NCI-H2107 treated with DMSO at 0.1 percent for 48 hours (cell line): Measurements from ENCODE around the gene HMCN1.
A peak's percentile ranks its signal among the peaks of the same experiment; 100 is the strongest.

Experiments used
- DNase-seq: peaks from one replicate; lab custom pipeline; 2025; ENCODE audit not compliant: unreplicated experiment; lab: John Stamatoyannopoulos, UW

The HMCN1 gene

GRCh38 chr1:186066411-186066810 lies 332.2 kb downstream of the HMCN1 start:
- no peak for DNase-seq

- DNase-seq, result no peak
Observed at GRCh38 chr1:186073697-186074096, 339.5 kb downstream of the HMCN1 start.

GRCh38 chr1:186076006-186076405 lies 341.8 kb downstream of the HMCN1 start:
- DNase-seq, result no peak

DNA sequence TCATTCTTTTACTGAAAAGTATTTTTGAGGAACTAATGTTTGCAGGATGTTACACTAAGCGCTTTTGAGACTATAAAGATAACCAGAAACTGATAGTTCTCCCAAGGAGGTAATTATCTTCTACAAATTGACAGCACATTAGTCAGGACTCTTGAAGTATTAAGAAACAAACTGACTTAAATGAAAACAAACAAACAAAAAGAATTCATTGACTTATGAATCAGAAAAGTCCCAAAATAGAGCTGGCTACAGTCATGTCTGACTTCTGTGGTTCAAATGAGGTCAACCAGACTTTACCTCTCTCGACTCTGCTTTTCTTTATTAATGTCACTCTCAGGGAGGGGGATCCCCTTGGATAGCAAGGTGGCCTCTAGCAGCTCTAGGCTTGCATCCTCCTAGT lies 344.1 kb downstream of the HMCN1 start:
- no peak for DNase-seq

GRCh38 chr1:186079084-186079684 lies 345.0 kb downstream of the HMCN1 start:
- no peak for DNase-seq

DNA sequence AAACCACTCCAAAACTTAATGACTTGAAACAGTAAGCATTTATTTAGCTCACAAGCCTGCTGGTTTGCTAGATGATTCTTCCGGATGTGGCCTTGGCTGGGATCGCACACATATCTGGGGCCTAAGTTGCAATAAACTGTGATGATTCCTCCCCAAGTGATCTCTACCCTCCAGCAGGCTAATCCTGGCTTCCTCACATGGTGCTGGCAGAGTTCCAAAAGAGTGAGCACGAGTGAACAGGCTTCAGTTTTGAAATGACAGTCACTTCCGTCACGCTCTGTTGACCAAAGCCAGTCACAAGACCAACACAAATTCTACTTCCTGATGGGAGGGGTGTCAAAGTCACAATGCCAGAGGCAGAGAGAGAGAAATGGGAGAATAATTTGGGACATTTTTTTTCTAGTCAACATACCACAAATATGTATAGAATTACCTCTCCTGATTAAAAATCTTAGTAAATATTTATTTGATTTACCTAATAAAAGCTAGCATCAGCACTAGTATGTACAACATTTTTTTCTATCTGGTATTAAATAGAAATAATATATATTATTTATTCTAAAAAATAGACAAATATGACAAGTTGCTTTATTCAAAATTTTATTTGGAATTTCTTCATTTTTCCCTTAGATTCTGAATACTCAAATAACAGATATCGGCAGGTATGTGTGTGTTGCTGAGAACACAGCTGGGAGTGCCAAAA lies 348.2 kb downstream of the HMCN1 start:
- DNase-seq, result peak; percentile 95

DNA sequence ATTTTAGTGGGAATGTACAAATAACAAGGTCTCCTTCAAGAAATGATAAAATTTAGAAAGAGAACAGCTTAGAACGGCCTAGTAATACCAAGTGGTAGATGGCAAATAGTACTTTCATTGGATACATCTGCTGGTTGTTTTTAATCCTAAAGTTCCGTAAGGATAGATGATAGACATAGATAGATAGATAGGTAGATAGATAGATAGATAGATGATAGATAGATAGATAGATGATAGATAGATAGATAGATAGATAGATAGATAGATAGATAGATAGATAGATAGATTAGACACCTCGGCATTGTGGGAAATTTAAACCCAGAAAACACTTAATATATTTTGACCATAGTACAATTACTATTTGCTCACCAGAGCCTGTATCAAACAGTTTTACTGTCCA lies 352.4 kb downstream of the HMCN1 start:
- DNase-seq, result no peak

GRCh38 chr1:186089940-186090339 lies 355.7 kb downstream of the HMCN1 start:
- no peak for DNase-seq

GRCh38 chr1:186091222-186091720 lies 357.1 kb downstream of the HMCN1 start:
- DNase-seq, result no peak

- DNase-seq, result no peak
Observed at GRCh38 chr1:186093437-186093836, 359.2 kb downstream of the HMCN1 start.

GRCh38 chr1:186094172-186094571 lies 360.0 kb downstream of the HMCN1 start:
- DNase-seq, result no peak

- DNase-seq, result no peak
Observed at GRCh38 chr1:186099336-186100104, 365.3 kb downstream of the HMCN1 start.

DNA sequence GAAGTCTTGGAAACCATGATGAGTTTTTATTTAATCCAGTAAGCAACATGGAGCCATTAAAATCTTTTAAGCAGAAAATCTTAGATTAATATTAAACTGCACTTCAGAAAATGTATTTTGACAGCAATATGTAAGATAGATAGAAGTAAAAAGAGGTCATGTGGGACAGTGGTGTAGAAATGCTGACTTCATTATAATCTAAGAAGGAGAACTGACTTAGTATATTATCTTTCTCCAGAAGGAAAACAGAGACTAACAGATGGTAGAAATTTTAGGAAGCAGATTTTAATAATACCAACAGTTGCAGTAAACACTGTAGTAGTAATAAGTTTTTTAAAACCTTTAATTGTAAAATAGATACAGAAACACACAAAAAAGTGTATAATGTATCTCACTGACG lies 367.9 kb downstream of the HMCN1 start:
- no peak for DNase-seq

DNA sequence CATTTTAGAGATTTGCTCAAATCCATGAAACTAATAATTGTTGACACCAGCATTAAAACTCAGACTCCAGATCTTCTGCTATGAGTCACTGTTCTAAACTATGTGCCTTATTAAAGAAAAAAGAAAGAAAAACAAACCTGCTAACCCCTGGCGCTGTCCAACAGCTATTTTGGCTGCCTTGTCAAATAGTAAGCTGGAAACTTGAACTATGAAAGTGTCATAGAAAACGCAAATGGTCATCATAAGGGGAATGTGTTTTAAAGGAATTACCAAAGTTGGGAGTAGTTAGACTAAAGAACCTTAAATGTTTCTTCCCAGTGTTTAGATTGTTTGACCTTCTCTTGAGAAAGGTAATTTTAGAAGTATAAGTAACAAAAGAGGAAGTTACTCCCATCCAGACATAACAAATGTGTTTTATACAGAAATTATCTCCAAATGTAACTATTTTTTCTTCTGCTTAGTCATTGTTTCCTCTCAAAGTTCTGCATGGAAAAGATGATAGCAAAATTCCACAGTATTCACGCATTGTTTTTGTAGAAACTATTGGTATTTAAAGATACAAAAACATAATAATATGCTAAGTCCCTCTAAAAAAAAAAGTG lies 368.5 kb downstream of the HMCN1 start:
- no peak for DNase-seq

DNA sequence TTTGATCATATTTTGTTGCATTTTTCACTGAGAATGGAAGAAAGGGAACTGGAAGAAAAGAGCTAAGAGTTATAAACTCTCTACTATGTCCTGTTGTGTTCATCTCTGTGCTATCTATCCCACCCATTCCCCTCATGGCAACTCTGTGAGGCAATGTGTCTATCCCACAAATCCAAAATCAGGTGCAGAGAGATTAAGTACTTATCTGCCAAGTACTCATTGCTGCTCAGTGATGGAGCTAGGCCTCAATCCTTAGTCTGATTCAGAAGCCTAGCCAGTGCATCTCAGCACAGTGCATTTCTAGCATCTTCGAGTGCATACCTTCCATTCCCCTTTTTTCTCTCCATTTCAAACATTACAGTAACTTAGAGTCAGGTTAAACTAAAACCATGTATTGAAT lies 370.3 kb downstream of the HMCN1 start:
- no peak for DNase-seq

DNA sequence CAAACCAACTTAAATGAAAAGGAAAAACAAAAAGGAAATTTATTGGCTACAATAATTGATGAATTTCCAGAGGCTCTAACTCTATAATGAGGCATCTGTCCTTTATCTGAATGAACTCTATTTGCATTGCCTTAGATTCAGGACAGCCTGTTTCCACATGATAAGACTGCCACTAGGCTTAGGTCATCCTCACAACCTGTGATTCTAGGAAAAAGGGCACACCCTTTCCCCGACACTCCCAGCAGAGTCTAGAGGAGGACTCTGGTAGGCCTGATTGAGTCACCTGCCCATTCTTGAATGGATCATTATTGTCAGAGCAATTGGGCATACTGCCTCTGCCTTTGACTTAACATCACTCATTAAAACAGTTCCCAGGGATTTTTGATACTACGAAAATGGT lies 378.1 kb downstream of the HMCN1 start:
- no peak for DNase-seq

DNA sequence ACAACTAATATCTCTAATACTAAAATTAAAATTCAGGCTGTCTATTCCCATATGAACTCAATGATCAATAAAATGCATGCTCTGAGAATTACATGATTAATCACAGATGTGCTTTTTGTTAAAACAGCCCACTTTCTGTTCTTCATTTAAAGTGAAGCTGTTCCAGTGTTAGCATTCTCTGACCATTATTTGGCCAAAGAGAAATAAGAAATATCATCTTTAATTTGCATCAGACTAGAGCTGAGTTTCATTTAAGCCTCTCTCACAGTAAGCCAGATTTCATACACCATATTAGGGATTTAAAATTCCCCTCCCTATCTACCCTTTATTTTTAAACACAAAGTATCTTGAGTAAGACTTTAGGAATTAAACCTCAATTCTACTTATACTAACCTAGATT lies 379.3 kb downstream of the HMCN1 start:
- DNase-seq, result no peak

DNA sequence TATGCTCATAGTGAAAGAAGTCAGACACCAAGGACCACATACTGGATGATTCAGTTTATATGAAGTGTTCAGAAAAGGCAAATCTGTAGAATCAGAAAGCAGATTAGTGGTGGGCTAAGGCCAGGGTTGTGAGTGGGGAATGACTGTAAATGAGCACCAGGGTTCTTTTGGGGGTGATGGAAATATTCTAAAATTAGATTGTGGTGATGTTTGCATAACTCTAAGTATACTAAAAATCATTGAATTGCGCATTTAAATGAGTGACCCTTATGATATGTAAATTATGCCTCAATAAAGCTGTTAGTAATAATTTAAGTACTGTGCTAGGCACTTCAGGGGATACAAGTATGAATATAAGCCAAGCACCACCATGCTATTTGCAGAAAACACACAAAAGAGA lies 384.5 kb downstream of the HMCN1 start:
- no peak for DNase-seq

DNA sequence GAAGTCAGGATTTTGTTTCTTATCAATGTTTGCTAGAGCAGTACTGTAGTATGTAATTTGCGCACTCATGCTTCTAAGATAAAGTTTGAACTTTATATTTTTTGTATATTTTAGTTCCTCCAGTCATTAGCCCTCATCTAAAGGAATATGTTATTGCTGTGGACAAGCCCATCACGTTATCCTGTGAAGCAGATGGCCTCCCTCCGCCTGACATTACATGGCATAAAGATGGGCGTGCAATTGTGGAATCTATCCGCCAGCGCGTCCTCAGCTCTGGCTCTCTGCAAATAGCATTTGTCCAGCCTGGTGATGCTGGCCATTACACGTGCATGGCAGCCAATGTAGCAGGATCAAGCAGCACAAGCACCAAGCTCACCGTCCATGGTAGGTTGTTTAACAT lies 388.6 kb downstream of the HMCN1 start:
- no peak for DNase-seq

GRCh38 chr1:186125035-186125434 lies 390.8 kb downstream of the HMCN1 start:
- DNase-seq, result no peak

DNA sequence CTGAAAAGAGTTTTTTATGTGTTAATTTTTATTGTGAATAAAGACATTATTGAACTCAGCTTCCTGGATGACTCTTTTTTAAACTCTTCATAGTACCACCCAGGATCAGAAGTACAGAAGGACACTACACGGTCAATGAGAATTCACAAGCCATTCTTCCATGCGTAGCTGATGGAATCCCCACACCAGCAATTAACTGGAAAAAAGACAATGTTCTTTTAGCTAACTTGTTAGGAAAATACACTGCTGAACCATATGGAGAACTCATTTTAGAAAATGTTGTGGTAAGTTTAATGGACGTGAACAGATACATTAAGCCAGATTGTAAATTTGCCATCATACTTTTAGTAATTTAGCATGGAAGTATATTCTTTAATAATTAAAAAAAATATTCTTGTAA lies 391.3 kb downstream of the HMCN1 start:
- DNase-seq, result no peak

DNA sequence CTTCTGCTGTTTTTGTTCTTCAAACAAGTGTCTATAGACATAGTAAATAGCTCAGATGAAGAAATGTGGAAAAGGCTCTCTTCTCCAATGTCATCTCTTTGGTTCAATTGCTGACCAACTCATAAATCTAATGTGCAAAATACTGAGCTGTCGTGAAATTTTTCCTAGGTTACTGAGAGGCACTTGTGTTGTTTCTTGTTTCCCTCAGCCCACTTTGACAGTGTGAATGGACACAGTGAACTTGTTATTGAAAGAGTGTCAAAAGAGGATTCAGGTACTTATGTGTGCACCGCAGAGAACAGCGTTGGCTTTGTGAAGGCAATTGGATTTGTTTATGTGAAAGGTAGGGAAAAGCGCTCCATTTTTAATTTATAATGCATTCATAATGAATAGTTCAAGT lies 395.6 kb downstream of the HMCN1 start:
- no peak for DNase-seq
